Cerebellar nuclear complex (tissue), 1 donor: ENCODE data around the gene GGCX.

Source experiments
- DNase-seq, 2 experiments: peaks; one replicate each; lab custom pipeline; 2025; lab: John Stamatoyannopoulos, UW

The GGCX gene

GRCh38 chr2:85516653-85517389 is 44.5 kb downstream of the GGCX start:
- DNase-seq: no peak

- no peak for DNase-seq
Measured at GRCh38 chr2:85514323-85514722, 47.0 kb downstream of the GGCX start.

- DNase-seq: no peak
Measured at GRCh38 chr2:85511008-85511811, 50.1 kb downstream of the GGCX start.

- no peak for DNase-seq
Measured at GRCh38 chr2:85506768-85507181, 54.5 kb downstream of the GGCX start.

GRCh38 chr2:85505551-85506238 is 55.6 kb downstream of the GGCX start:
- no peak for DNase-seq

GRCh38 chr2:85504778-85505261 is 56.5 kb downstream of the GGCX start:
- no peak for DNase-seq

GRCh38 chr2:85503851-85504777 is 57.2 kb downstream of the GGCX start:
- DNase-seq: no peak

- DNase-seq: no peak
Measured at GRCh38 chr2:85503168-85503850, 58.0 kb downstream of the GGCX start.

GRCh38 chr2:85502720-85503119 is 58.6 kb downstream of the GGCX start:
- DNase-seq: no peak

- DNase-seq: no peak
Measured at GRCh38 chr2:85501248-85501647, 60.0 kb downstream of the GGCX start.

- DNase-seq: no peak
Measured at GRCh38 chr2:85497944-85498630, 63.2 kb downstream of the GGCX start.

- no peak for DNase-seq
Measured at GRCh38 chr2:85496436-85496835, 64.9 kb downstream of the GGCX start.
